Uterus (tissue), 2 donors: Measurements from ENCODE around the gene ALOX5.

Experiments used
- CTCF ChIP-seq, 4 experiments: fragments of 200-600 bp in 2 of 4; fragments of 450-650 bp in 2 of 4; sonication (generic) in 2 of 4; IDR thresholded peaks; one replicate each; pipeline ENCODE4 v1.5.1; 2016 to 2019; ENCODE audit warnings: antibody characterized with exemption in 4 of 4, mild to moderate bottlenecking in 2 of 4, moderate library complexity in 1 of 4
- POLR2A ChIP-seq, 2 donors: fragments of 450-650 bp; IDR thresholded peaks; one replicate each; pipeline ENCODE4 v1.6.1; 2016; ENCODE audit warnings: antibody characterized with exemption in 2 of 2, mild to moderate bottlenecking in 1 of 2, moderate library complexity in 1 of 2

GRCh38 chr10:45382591-45382990 is 8.6 kb downstream of the ALOX5 start:
- no peak for TF ChIP-seq CTCF (IDR thresholded peaks at IDR 0.05)
- no peak for TF ChIP-seq POLR2A (IDR thresholded peaks at IDR 0.05)
